ENCODE measurements around the gene STXBP5. TPM values are rescaled to one million over a fixed set of nuclear protein-coding genes. Genes with fewer than 3 reads are reported as not detected.

The STXBP5 gene
- total RNA-seq, 1 donor from 2014 or later: 26.9 TPM

DNA sequence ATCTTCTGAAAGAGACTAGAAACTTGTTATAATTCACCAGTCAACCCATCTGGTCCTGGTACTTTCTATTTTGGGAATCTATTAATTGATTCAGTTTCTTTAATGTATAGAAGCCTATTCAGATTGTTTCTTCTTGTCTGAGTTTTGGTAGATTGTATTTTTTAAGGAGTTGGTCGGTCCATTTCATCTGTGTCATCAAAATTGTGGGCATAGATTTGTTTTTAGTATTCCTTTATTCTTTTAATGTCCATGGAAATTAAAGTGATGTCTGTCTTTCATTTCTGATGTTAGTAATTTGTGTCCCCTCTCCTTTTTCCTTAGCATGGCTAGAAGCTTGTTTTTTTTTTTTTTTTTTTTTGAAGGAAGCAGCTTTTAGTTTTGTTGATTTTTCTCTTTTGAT, 15.2 kb downstream of the STXBP5 start:
- H3K4me1 Mint-ChIP-seq (ENCODE audit: unreplicated experiment): peaks cover 42% of the 10 kb centered on the region
- no peak overlapping the region for H3K4me3 Mint-ChIP-seq (ENCODE audit: unreplicated experiment)
- no peaks in the 10 kb centered on the region for H3K9me3 Mint-ChIP-seq (ENCODE audit: unreplicated experiment)
- H3K36me3 Mint-ChIP-seq (ENCODE audit: low read depth, unreplicated experiment): peaks cover 3% of the 10 kb centered on the region
- H3K27ac Mint-ChIP-seq (ENCODE audit: unreplicated experiment): no peak overlapping the region
- TF ChIP-seq, protein P1, sequence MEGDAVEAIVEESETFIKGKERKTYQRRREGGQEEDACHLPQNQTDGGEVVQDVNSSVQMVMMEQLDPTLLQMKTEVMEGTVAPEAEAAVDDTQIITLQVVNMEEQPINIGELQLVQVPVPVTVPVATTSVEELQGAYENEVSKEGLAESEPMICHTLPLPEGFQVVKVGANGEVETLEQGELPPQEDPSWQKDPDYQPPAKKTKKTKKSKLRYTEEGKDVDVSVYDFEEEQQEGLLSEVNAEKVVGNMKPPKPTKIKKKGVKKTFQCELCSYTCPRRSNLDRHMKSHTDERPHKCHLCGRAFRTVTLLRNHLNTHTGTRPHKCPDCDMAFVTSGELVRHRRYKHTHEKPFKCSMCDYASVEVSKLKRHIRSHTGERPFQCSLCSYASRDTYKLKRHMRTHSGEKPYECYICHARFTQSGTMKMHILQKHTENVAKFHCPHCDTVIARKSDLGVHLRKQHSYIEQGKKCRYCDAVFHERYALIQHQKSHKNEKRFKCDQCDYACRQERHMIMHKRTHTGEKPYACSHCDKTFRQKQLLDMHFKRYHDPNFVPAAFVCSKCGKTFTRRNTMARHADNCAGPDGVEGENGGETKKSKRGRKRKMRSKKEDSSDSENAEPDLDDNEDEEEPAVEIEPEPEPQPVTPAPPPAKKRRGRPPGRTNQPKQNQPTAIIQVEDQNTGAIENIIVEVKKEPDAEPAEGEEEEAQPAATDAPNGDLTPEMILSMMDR (IDR thresholded peaks at IDR 0.05; ENCODE audit: unreplicated experiment): no peak
- H3K27me3 Mint-ChIP-seq (ENCODE audit: unreplicated experiment): no peaks in the 10 kb centered on the region
- no peak for DNase-seq (ENCODE audit: low spot score)

DNA sequence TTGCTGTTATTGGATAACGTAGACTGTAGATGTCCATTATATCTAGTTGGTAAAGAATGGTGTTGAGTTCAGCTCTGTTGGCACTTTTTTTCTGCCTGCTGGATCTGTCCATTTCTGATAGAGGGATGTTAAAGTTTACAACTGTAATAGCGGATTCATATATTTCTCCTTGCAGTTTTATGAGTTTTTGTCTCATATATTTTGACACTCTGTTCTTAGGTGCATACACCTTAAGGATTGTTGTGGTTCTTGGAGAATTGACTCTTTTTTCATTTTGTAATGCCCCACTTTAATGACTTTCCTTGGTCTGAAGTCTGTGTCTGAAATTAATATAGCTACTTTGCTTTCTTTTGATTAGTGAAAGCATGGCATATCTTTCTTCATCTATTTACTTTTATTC, 16.1 kb downstream of the STXBP5 start:
- TF ChIP-seq, protein P1 (IDR thresholded peaks at IDR 0.05; ENCODE audit: unreplicated experiment): no peak
- H3K27ac Mint-ChIP-seq (ENCODE audit: unreplicated experiment): no peak overlapping the region
- DNase-seq (ENCODE audit: low spot score): no peak
- no peaks in the 10 kb centered on the region for H3K9me3 Mint-ChIP-seq (ENCODE audit: unreplicated experiment)
- H3K36me3 Mint-ChIP-seq (ENCODE audit: low read depth, unreplicated experiment): peaks cover 6% of the 10 kb centered on the region
- H3K4me3 Mint-ChIP-seq (ENCODE audit: unreplicated experiment): no peak overlapping the region
- peaks cover 42% of the 10 kb centered on the region for H3K4me1 Mint-ChIP-seq (ENCODE audit: unreplicated experiment)
- no peaks in the 10 kb centered on the region for H3K27me3 Mint-ChIP-seq (ENCODE audit: unreplicated experiment)

DNA sequence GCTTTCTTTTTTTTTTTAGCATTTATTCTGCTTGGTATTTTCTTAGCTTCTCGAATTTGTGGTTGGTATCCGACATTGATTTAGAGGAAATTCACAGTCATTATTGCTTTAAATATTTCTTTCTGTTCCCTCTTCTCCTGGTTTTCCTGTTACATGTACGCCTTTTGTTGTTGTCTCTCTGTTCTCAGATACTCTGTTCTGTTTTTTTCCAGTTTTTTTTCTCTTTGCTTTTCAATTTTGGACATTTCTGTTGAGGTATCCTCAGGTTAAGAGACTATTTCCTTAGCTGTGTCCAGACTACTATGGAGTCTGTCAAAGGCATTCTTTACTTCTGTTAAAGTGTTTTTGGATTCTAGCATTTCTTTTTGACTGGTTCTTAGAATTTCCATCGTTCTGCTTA, 17.5 kb downstream of the STXBP5 start:
- Mint-ChIP-seq H3K27me3 (ENCODE audit: unreplicated experiment) (no peaks in the 10 kb centered on the region), H3K36me3 (ENCODE audit: low read depth, unreplicated experiment) (peaks cover 6% of the 10 kb centered on the region), H3K27ac (ENCODE audit: unreplicated experiment) (peak overlapping the region; percentile 1), H3K4me1 (ENCODE audit: unreplicated experiment) (peaks cover 42% of the 10 kb centered on the region), H3K9me3 (ENCODE audit: unreplicated experiment) (no peaks in the 10 kb centered on the region), H3K4me3 (ENCODE audit: unreplicated experiment) (no peak overlapping the region)
- TF ChIP-seq, protein P1 (IDR thresholded peaks at IDR 0.05; ENCODE audit: unreplicated experiment): no peak
- DNase-seq (ENCODE audit: low spot score): no peak

DNA sequence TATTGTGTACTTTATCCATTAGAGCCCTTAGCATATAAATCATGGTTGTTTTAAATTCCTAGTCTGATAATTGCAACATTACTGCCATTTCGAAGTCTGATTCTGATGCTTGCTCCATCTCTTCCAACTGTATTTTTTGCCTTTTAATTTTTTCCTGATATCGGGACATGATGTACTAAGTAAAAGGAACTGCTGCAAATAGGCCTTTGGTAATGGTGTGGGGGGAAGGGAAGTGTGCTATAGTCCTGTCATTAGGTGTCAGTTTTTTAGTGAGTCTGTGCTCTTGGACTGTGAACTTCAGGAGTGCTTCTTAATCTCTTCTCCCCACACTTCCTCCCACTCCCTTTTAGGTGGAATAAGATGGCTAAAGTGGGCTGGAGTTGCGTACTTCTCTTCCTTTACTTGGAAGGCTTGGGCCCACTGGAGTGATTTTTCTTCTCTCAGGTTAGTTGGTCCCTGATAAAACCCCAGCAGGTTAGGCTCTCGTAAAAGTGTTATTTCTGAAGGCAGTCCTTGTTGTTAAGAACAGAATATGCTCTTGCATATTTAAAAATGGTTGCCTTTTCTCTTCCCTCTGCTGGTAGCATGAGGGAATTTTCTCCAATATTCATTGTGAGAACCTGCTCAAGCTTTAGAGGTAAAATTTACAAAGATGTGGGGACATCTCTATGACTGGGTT, 18.1 kb downstream of the STXBP5 start:
- Mint-ChIP-seq H3K36me3 (ENCODE audit: low read depth, unreplicated experiment) (peaks cover 6% of the 10 kb centered on the region), H3K27me3 (ENCODE audit: unreplicated experiment) (no peaks in the 10 kb centered on the region), H3K4me1 (ENCODE audit: unreplicated experiment) (peaks cover 44% of the 10 kb centered on the region), H3K27ac (ENCODE audit: unreplicated experiment) (peak overlapping the region; percentile 1), H3K9me3 (ENCODE audit: unreplicated experiment) (no peaks in the 10 kb centered on the region), H3K4me3 (ENCODE audit: unreplicated experiment) (no peak overlapping the region)
- DNase-seq (ENCODE audit: low spot score): no peak
- TF ChIP-seq, protein P1 (IDR thresholded peaks at IDR 0.05; ENCODE audit: unreplicated experiment): peak; percentile 71

DNA sequence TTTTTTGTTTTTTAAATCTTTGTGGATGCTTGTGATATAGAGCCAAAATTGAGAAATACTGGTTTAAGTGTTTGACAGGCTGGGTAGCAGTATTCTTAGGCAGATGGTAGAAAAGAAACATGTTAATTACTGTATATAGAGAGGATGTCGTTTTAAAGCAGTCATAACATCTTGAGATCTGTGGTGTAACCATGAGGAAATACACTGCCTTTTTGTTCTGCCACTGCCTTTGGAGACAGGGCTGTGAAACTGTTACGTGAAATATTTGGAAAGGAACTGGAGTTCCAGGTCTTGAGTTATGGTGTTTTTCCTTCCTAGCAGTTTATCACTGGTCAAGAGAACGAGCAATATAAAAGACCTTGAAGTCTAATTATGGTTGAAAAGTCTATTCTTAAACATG, 19.5 kb downstream of the STXBP5 start:
- no peak overlapping the region for H3K27ac Mint-ChIP-seq (ENCODE audit: unreplicated experiment)
- no peaks in the 10 kb centered on the region for H3K9me3 Mint-ChIP-seq (ENCODE audit: unreplicated experiment)
- H3K4me1 Mint-ChIP-seq (ENCODE audit: unreplicated experiment): peaks cover 54% of the 10 kb centered on the region
- no peak overlapping the region for H3K4me3 Mint-ChIP-seq (ENCODE audit: unreplicated experiment)
- DNase-seq (ENCODE audit: low spot score): no peak
- H3K36me3 Mint-ChIP-seq (ENCODE audit: low read depth, unreplicated experiment): peaks cover 6% of the 10 kb centered on the region
- TF ChIP-seq, protein P1 (IDR thresholded peaks at IDR 0.05; ENCODE audit: unreplicated experiment): no peak
- H3K27me3 Mint-ChIP-seq (ENCODE audit: unreplicated experiment): no peaks in the 10 kb centered on the region
